H1 (cell line): ENCODE measurements around the gene RIPPLY3. TPM values are rescaled to one million over a fixed set of nuclear protein-coding genes. Genes with fewer than 3 reads are reported as not detected.

Source experiments
- CTCF ChIA-PET: fragments of 300-600 bp; sonication (Branson Sonifier 250); formaldehyde crosslinking; loops from one replicate; lab custom pipeline; 2021; ENCODE audit not compliant: partially characterized antibody; lab: Charles Lee
- POLR2A ChIA-PET: fragments of 300-600 bp; sonication (Branson Sonifier 250); formaldehyde crosslinking; loops from one replicate; lab custom pipeline; 2021; ENCODE audit warnings: inconsistent platforms; ENCODE audit not compliant: partially characterized antibody; lab: Charles Lee
- DNase-seq, 2 experiments: peaks; one replicate each; pipeline versions ENCODE4 v3.0.0 to v3.0.0-alpha.2; 2010 to 2022; ENCODE audit warnings: low spot score in 2 of 2, low read depth in 1 of 2, mixed read lengths in 1 of 2
- FAIRE-seq: peaks from 2 replicates; lab custom pipeline; 2011; peaks lifted over from hg19 to GRCh38; lab: Jason Lieb, UNC
- H2AFZ ChIP-seq: 2 replicates; pipeline ENCODE4 v1.8.1; 2012; ENCODE audit warnings: low read length, inconsistent platforms
- H2AK5ac ChIP-seq: 2 replicates; pipeline ENCODE4 v1.6.1; 2013; ENCODE audit warnings: low read depth, low read length
- H2BK120ac ChIP-seq: replicated peaks from 2 replicates; pipeline ENCODE3; 2013; ENCODE audit warnings: low read depth, low read length, inconsistent platforms
- H2BK12ac ChIP-seq: 2 replicates; pipeline ENCODE4 v1.6.1; 2013; ENCODE audit warnings: low read depth, low read length
- H2BK15ac ChIP-seq: 2 replicates; pipeline ENCODE4 v1.6.1; 2013; ENCODE audit warnings: low read length
- H2BK20ac ChIP-seq: 2 replicates; pipeline ENCODE4 v1.6.1; 2013; ENCODE audit warnings: low read length
- H2BK5ac ChIP-seq: 2 replicates; pipeline ENCODE4 v1.6.1; 2013; ENCODE audit warnings: low read depth, low read length
- H3K14ac ChIP-seq: 2 replicates; pipeline ENCODE4 v1.6.1; 2013; ENCODE audit warnings: inconsistent platforms; ENCODE audit not compliant: insufficient read length
- H3K18ac ChIP-seq: 2 replicates; pipeline ENCODE4 v1.6.1; 2013; ENCODE audit warnings: low read length; ENCODE audit errors: extremely low read depth
- H3K23ac ChIP-seq: 2 replicates; pipeline ENCODE4 v1.6.1; 2013; ENCODE audit warnings: inconsistent platforms; ENCODE audit not compliant: insufficient read length
- H3K23me2 ChIP-seq: 2 replicates; pipeline ENCODE4 v1.6.1; 2013; ENCODE audit warnings: low read depth, low read length
- H3K27ac ChIP-seq: 2 replicates; pipeline ENCODE4 v1.6.1; 2011; ENCODE audit warnings: low read depth, low read length, inconsistent platforms
- H3K27me3 ChIP-seq, 4 experiments: replicated peaks in 1 of 4; 1 replicate in 1 of 4; 2 replicates in 3 of 4; pipeline versions ENCODE4 v1.6.1 to v1.8.1; 2011 to 2013; ENCODE audit warnings: low read length in 3 of 4, mild to moderate bottlenecking in 3 of 4, inconsistent platforms in 2 of 4, mixed read lengths in 2 of 4, moderate library complexity in 1 of 4; ENCODE audit not compliant: control insufficient read depth in 3 of 4, insufficient read depth in 3 of 4; ENCODE audit errors: extremely low read depth in 1 of 4
- H3K36me3 ChIP-seq, 4 experiments: 2 replicates each; pipeline versions ENCODE4 v1.6.1 to v1.8.1; 2011 to 2013; ENCODE audit warnings: mild to moderate bottlenecking in 4 of 4, low read length in 3 of 4, moderate library complexity in 2 of 4, control low read depth in 1 of 4, inconsistent platforms in 1 of 4; ENCODE audit not compliant: insufficient read depth in 4 of 4, control insufficient read depth in 2 of 4
- H3K4ac ChIP-seq: replicated peaks from 2 replicates; pipeline ENCODE3; 2013; ENCODE audit warnings: low read length, low read depth, mixed read lengths, inconsistent platforms; ENCODE audit not compliant: insufficient read length
- H3K4me1 ChIP-seq, 4 experiments: replicated peaks in 1 of 4; 1 replicate in 1 of 4; 2 replicates in 3 of 4; pipeline versions ENCODE4 v1.6.1 to v1.8.1; 2011 to 2013; ENCODE audit warnings: low read length in 3 of 4, inconsistent platforms in 2 of 4, mixed read lengths in 1 of 4; ENCODE audit not compliant: insufficient read depth in 4 of 4, control insufficient read depth in 3 of 4
- H3K4me2 ChIP-seq, 2 experiments: 2 replicates each; pipeline versions ENCODE4 v1.6.1 to v1.8.1; 2011 to 2013; ENCODE audit warnings: low read depth in 2 of 2, low read length in 2 of 2, control low read depth in 1 of 2, inconsistent platforms in 1 of 2, mild to moderate bottlenecking in 1 of 2; ENCODE audit not compliant: insufficient read depth in 1 of 2
- H3K4me3 ChIP-seq, 4 experiments: fragments of 200-600, 300-600 bp in 1 of 4; sonication (generic), shearing (Covaris generic), sonication (Bioruptor Twin) in 1 of 4; 2 replicates each; pipeline versions ENCODE4 v1.5.1 to v1.8.1; 2011 to 2016; ENCODE audit warnings: low read length in 4 of 4, low read depth in 3 of 4, control low read depth in 2 of 4, inconsistent platforms in 2 of 4, mild to moderate bottlenecking in 2 of 4, mixed read lengths in 1 of 4, moderate library complexity in 1 of 4; ENCODE audit not compliant: insufficient read depth in 2 of 4; ENCODE audit errors: extremely low read depth in 1 of 4
- H3K56ac ChIP-seq: replicated peaks from 2 replicates; pipeline ENCODE3; 2013; ENCODE audit warnings: low read depth, mild to moderate bottlenecking, mixed read lengths, low read length, inconsistent platforms; ENCODE audit not compliant: insufficient read length
- H3K79me1 ChIP-seq: 2 replicates; pipeline ENCODE4 v1.6.1; 2013; ENCODE audit warnings: low read depth, low read length, control low read depth
- H3K79me2 ChIP-seq, 2 experiments: 2 replicates each; pipeline versions ENCODE4 v1.6.1 to v1.8.1; 2012 to 2013; ENCODE audit warnings: low read length in 2 of 2, mild to moderate bottlenecking in 2 of 2, inconsistent platforms in 1 of 2; ENCODE audit not compliant: insufficient read depth in 2 of 2, control insufficient read depth in 1 of 2
- H3K9ac ChIP-seq, 4 experiments: replicated peaks in 1 of 4; 1 replicate in 1 of 4; 2 replicates in 3 of 4; pipeline versions ENCODE4 v1.6.1 to v1.8.1; 2011 to 2013; ENCODE audit warnings: low read depth in 3 of 4, low read length in 3 of 4, control low read depth in 2 of 4, mild to moderate bottlenecking in 2 of 4, moderate library complexity in 2 of 4, inconsistent platforms in 1 of 4; ENCODE audit errors: extremely low read depth in 1 of 4
- H3K9me3 ChIP-seq, 2 experiments: 2 replicates each; pipeline versions ENCODE4 v1.6.1 to v1.8.1; 2012 to 2013; ENCODE audit warnings: mild to moderate bottlenecking in 2 of 2, moderate library complexity in 2 of 2, control low read depth in 1 of 2, inconsistent platforms in 1 of 2, low read depth in 1 of 2, low read length in 1 of 2, mixed read lengths in 1 of 2; ENCODE audit not compliant: insufficient read depth in 2 of 2
- H4K20me1 ChIP-seq, 2 experiments: replicated peaks in 1 of 2; 2 replicates each; pipeline versions ENCODE3 to v1.8.1; 2011 to 2013; ENCODE audit warnings: inconsistent platforms in 2 of 2, low read length in 2 of 2, mild to moderate bottlenecking in 1 of 2; ENCODE audit not compliant: insufficient read depth in 2 of 2, control insufficient read depth in 1 of 2
- H4K5ac ChIP-seq: 2 replicates; pipeline ENCODE4 v1.6.1; 2013; ENCODE audit warnings: low read length, low read depth, mixed read lengths, inconsistent platforms; ENCODE audit not compliant: insufficient read length
- H4K8ac ChIP-seq: 2 replicates; pipeline ENCODE4 v1.8.0; 2013; ENCODE audit warnings: mild to moderate bottlenecking, moderate library complexity, low read length, inconsistent platforms; ENCODE audit not compliant: insufficient read depth; ENCODE audit errors: extremely low read depth
- H4K91ac ChIP-seq: replicated peaks from 2 replicates; pipeline ENCODE3; 2013; ENCODE audit warnings: low read length, mixed read lengths, inconsistent platforms; ENCODE audit not compliant: insufficient read length
- CEBPB ChIP-seq: IDR thresholded peaks from 2 replicates; pipeline ENCODE4 v1.6.1; 2012; ENCODE audit warnings: low read depth, low read length
- EGR1 ChIP-seq: IDR thresholded peaks from 2 replicates; pipeline ENCODE4 v1.6.1; 2011; ENCODE audit warnings: low read depth, low read length, borderline replicate concordance
- TAF7 ChIP-seq: optimal IDR thresholded peaks from 2 replicates; pipeline ENCODE3; 2011; ENCODE audit warnings: low read depth, mild to moderate bottlenecking, inconsistent platforms, low read length, moderate library complexity, borderline replicate concordance
- WGBS, 2 experiments: shearing (Covaris generic) in 1 of 2; methylation state at CpG; one replicate each; pipeline versions ENCODE4 v1.1.6 to v1.1.7; 2013 to 2015; ENCODE audit warnings: low lambda C conversion rate in 2 of 2, mixed read lengths in 2 of 2, inconsistent platforms in 1 of 2, low coverage in 1 of 2, missing lambda C conversion rate in 1 of 2; ENCODE audit not compliant: insufficient replicate concordance in 2 of 2, insufficient coverage in 1 of 2, insufficient read length in 1 of 2; ENCODE audit errors: extremely low coverage in 1 of 2, missing lambda C conversion rate in 1 of 2; 5-methylcytosine and 5-hydroxymethylcytosine counted together
- polyA plus RNA-seq, 7 experiments: library from polyadenylated mRNA; depleted of rRNA in 3 of 7; stranded (reverse) in 5 of 7; unstranded in 2 of 7; fragments of >200 nt in 5 of 7; fragments of 200-250 nt in 2 of 7; gene quantifications; 1 replicate in 5 of 7; 2 replicates in 1 of 7; 4 replicates in 1 of 7; pipeline versions ENCODE4 v1.2.1 to v1.2.3, GENCODE V29; 2011 to 2013; ENCODE audit warnings: missing spikeins in 2 of 7, mixed read lengths in 2 of 7
- total RNA-seq: library from RNA; stranded (reverse); fragmentation: NEBNext Ultra II Directional; extraction: Animal tissue kit (Norgen Biotek cat#: 25700); gene quantifications from 2 replicates; pipeline ENCODE4 v1.2.1, GENCODE V29; 2021

The RIPPLY3 gene
- total and polyA plus RNA-seq, 2 of the 8 experiments (the other 6 are each of a cell fraction or from before 2014, with no cell fraction given), result 2.0 to 2.2 TPM

GRCh38 chr21:36964827-36965719 lies 41.4 kb upstream of the RIPPLY3 start:
- WGBS, 2 experiments, result 87% methylated on average over 8 of the region's 8 CpGs; no CpG with 5 or more reads in 1 of the 2 experiments
- Histone ChIP-seq H3K4ac (no peak overlapping the region), H3K36me3 (no peaks in the 10 kb centered on the region), H3K79me2 (no peaks in the 10 kb centered on the region), H3K9ac (no peak overlapping the region), H4K5ac (no peak overlapping the region), H3K27me3 (no peaks in the 10 kb centered on the region), H3K23ac (no peak overlapping the region), H3K4me3 (peak overlapping the region in 2 of 4 experiments; percentile 46 to 78; a peak in 4 of 8 replicates), H3K79me1 (no peaks in the 10 kb centered on the region), H4K8ac (no peak overlapping the region), H2BK5ac (no peak overlapping the region), H2BK20ac (no peak overlapping the region), H2BK15ac (no peak overlapping the region), H3K23me2 (peaks cover 3% of the 10 kb centered on the region; the same call in 1 of the 2 replicates), H3K56ac (no peak overlapping the region), H2AK5ac (no peak overlapping the region), H2BK120ac (no peak overlapping the region), H3K27ac (no peak overlapping the region), H3K4me1 (peaks cover 0 to 6% (median 1%) of the 10 kb centered on the region in 4 experiments; a peak in 3 of 7 replicates), H3K14ac (no peak overlapping the region), H2AFZ (no peak overlapping the region), H3K18ac (no peak overlapping the region), H3K9me3 (no peaks in the 10 kb centered on the region), H4K20me1 (no peaks in the 10 kb centered on the region), H4K91ac (no peak overlapping the region), H3K4me2 (peak overlapping the region in 1 of 2 experiments; percentile 52; a peak in 2 of 4 replicates), H2BK12ac (peak overlapping the region; percentile 22; the same call in 1 of the 2 replicates)
- DNase-seq (no peak), FAIRE-seq (no peak)
- TF ChIP-seq TAF7 (no peak), EGR1 (no peak), CEBPB (peak; percentile 46; the same call in 1 of the 2 replicates)
- ChIA-PET CTCF (interaction anchor here (0.6 to 6.0 kb wide), 12 partner anchors 10 to 877 kb away, joined by 3 to 42 read pairs (median 4); no protein-coding TSS in a partner anchor), POLR2A (interaction anchor here (0.6 to 3.0 kb wide), 9 partner anchors 11 to 846 kb away, joined by 3 to 10 read pairs (median 3); no protein-coding TSS in a partner anchor)
